ENCODE results near the gene LYST.

GRCh38 chr1:235825229-235825628 is 41.5 kb downstream of the LYST start:
- TF ChIP-seq CTCF (conservative IDR thresholded peaks at IDR 0.05; ENCODE audit: low read length) = no peak
- TF ChIP-seq EZH2phosphoT487 (IDR thresholded peaks at IDR 0.05; ENCODE audit: borderline replicate concordance, low read depth, low read length) = no peak

Data from OCI-LY7 (cell line).